ENCODE measurements around the gene UNC5C.

Gene UNC5C

GRCh38 chr4:95533254-95533653 is 15.5 kb downstream of the UNC5C start:
- DNase-seq, result no peak
- Mint-ChIP-seq H3K9me3 (no peaks in the 10 kb centered on the region), H3K27me3 (ENCODE audit: low read depth, poor library complexity) (peaks cover 5% of the 10 kb centered on the region), H3K36me3 (ENCODE audit: low read depth) (no peaks in the 10 kb centered on the region), H3K4me1 (peaks cover 46% of the 10 kb centered on the region), H3K4me3 (no peak overlapping the region), H3K27ac (peak overlapping the region; percentile 41)
- no peak for TF ChIP-seq CTCF (IDR thresholded peaks at IDR 0.05)

- no peak overlapping the region for H3K4me3 Mint-ChIP-seq
- no peaks in the 10 kb centered on the region for H3K9me3 Mint-ChIP-seq
- H3K4me1 Mint-ChIP-seq, result peaks cover 40% of the 10 kb centered on the region
- peaks cover 5% of the 10 kb centered on the region for H3K27me3 Mint-ChIP-seq (ENCODE audit: low read depth, poor library complexity)
- DNase-seq, result no peak
- H3K36me3 Mint-ChIP-seq (ENCODE audit: low read depth), result no peaks in the 10 kb centered on the region
- peak overlapping the region; percentile 58 for H3K27ac Mint-ChIP-seq
- TF ChIP-seq CTCF (IDR thresholded peaks at IDR 0.05), result no peak
These were observed 16.5 kb downstream of the UNC5C start for GRCh38 chr4:95532305-95532704.

- Mint-ChIP-seq H3K27ac (no peak overlapping the region), H3K36me3 (ENCODE audit: low read depth) (no peaks in the 10 kb centered on the region), H3K4me1 (peaks cover 35% of the 10 kb centered on the region), H3K9me3 (no peaks in the 10 kb centered on the region), H3K27me3 (ENCODE audit: low read depth, poor library complexity) (peaks cover 5% of the 10 kb centered on the region), H3K4me3 (no peak overlapping the region)
- TF ChIP-seq CTCF (IDR thresholded peaks at IDR 0.05), result no peak
- no peak for DNase-seq
These were observed 17.6 kb downstream of the UNC5C start for GRCh38 chr4:95531141-95531540.

- peaks cover 5% of the 10 kb centered on the region for H3K27me3 Mint-ChIP-seq (ENCODE audit: low read depth, poor library complexity)
These were observed 18.8 kb downstream of the UNC5C start for GRCh38 chr4:95529946-95530345.

GRCh38 chr4:95528388-95528948 is 20.3 kb downstream of the UNC5C start:
- peaks cover 44% of the 10 kb centered on the region for H3K4me1 Mint-ChIP-seq

More at GRCh38 chr4:95529946-95530345, 18.8 kb downstream of the UNC5C start:
- Mint-ChIP-seq H3K4me3 (no peak overlapping the region), H3K36me3 (ENCODE audit: low read depth) (no peaks in the 10 kb centered on the region), H3K27ac (no peak overlapping the region), H3K4me1 (peaks cover 45% of the 10 kb centered on the region), H3K9me3 (no peaks in the 10 kb centered on the region)
- no peak for DNase-seq
- TF ChIP-seq CTCF (IDR thresholded peaks at IDR 0.05), result no peak

More at GRCh38 chr4:95528388-95528948, 20.3 kb downstream of the UNC5C start:
- no peak for TF ChIP-seq CTCF (IDR thresholded peaks at IDR 0.05)
- Mint-ChIP-seq H3K27me3 (ENCODE audit: low read depth, poor library complexity) (peaks cover 5% of the 10 kb centered on the region), H3K4me3 (no peak overlapping the region), H3K27ac (peak overlapping the region; percentile 29), H3K9me3 (no peaks in the 10 kb centered on the region), H3K36me3 (ENCODE audit: low read depth) (no peaks in the 10 kb centered on the region)
- no peak for DNase-seq

Measured in nephron progenitor cell (in vitro differentiated cells).